OCI-LY3 (cell line): ENCODE results near the gene VMP1.

Experiments
- H2AFZ ChIP-seq: fragments of 200-600, 300-600 bp; shearing (Covaris generic); 2 replicates; pipeline ENCODE4 v1.6.0; 2014; ENCODE audit warnings: antibody characterized with exemption, low read depth, low read length
- H3K27ac ChIP-seq: fragments of 200-600, 300-600 bp; sonication (generic); 2 replicates; pipeline ENCODE4 v1.5.1; 2014; ENCODE audit warnings: mild to moderate bottlenecking, low read length, moderate library complexity, mixed read lengths
- H3K27me3 ChIP-seq: fragments of 200-600, 300-600 bp; sonication (generic); 2 replicates; pipeline ENCODE4 v1.6.1; 2014; ENCODE audit warnings: low read depth, low read length, mixed read lengths
- H3K36me3 ChIP-seq: fragments of 200-600, 300-600 bp; sonication (generic); replicated peaks from 2 replicates; pipeline ENCODE3; 2014; ENCODE audit warnings: low read depth, low read length, mixed read lengths
- H3K4me1 ChIP-seq: fragments of 300-600, 200-600 bp; sonication (generic); 2 replicates; pipeline ENCODE4 v1.6.1; 2014; ENCODE audit warnings: low read length, mixed read lengths
- H3K4me2 ChIP-seq: fragments of 200-600, 300-600 bp; sonication (generic); 2 replicates; pipeline ENCODE4 v1.6.1; 2014; ENCODE audit warnings: low read length, mixed read lengths
- H3K4me3 ChIP-seq: fragments of 300-600, 200-600 bp; sonication (generic); 2 replicates; pipeline ENCODE4 v1.5.1; 2014; ENCODE audit warnings: antibody characterized with exemption, mild to moderate bottlenecking, low read length, moderate library complexity
- H3K79me2 ChIP-seq: fragments of 300-600, 200-600 bp; shearing (Covaris generic); 2 replicates; pipeline ENCODE4 v1.6.1; 2014; ENCODE audit warnings: mild to moderate bottlenecking, low read length, mixed read lengths
- H3K9ac ChIP-seq: fragments of 300-600, 200-600 bp; shearing (Covaris generic); 2 replicates; pipeline ENCODE4 v1.6.0; 2014; ENCODE audit warnings: mild to moderate bottlenecking, low read length, moderate library complexity
- H3K9me3 ChIP-seq: fragments of 200-600, 300-600 bp; shearing (Covaris generic); 2 replicates; pipeline ENCODE4 v1.6.1; 2014; ENCODE audit warnings: low read length, mixed read lengths; ENCODE audit not compliant: insufficient read depth
- H4K20me1 ChIP-seq: fragments of 200-600, 300-600 bp; sonication (generic); 2 replicates; pipeline ENCODE4 v1.6.1; 2016; ENCODE audit warnings: low read length, mixed read lengths; ENCODE audit not compliant: insufficient read depth
- CTCF ChIP-seq: fragments of 200-600, 300-600 bp; sonication (generic); IDR thresholded peaks from 2 replicates; pipeline ENCODE4 v1.5.1; 2014; ENCODE audit warnings: antibody characterized with exemption, low read length, low read depth
- EZH2phosphoT487 ChIP-seq: fragments of 200-600 bp; shearing (Covaris generic); IDR thresholded peaks from 2 replicates; pipeline ENCODE4 v1.6.1; 2018; ENCODE audit warnings: antibody characterized with exemption, mixed run types, low read depth

The VMP1 gene

GRCh38 chr17:59669944-59670343 is 37.5 kb upstream of the VMP1 start:
- no peaks in the 10 kb centered on the region for H3K9me3 ChIP-seq
- H3K27ac ChIP-seq = peak overlapping the region; percentile 15; the same call in 1 of the 2 replicates
- H4K20me1 ChIP-seq = peaks cover 32% of the 10 kb centered on the region
- H3K4me1 ChIP-seq = peaks cover 37% of the 10 kb centered on the region
- H3K79me2 ChIP-seq = peaks cover 4% of the 10 kb centered on the region; the same call in 1 of the 2 replicates
- TF ChIP-seq CTCF (no peak), EZH2phosphoT487 (no peak)
- H3K4me2 ChIP-seq = peak overlapping the region; percentile 34
- H2AFZ ChIP-seq = no peak overlapping the region
- H3K9ac ChIP-seq = no peak overlapping the region
- no peaks in the 10 kb centered on the region for H3K27me3 ChIP-seq
- peaks cover 64% of the 10 kb centered on the region for H3K36me3 ChIP-seq
- no peak overlapping the region for H3K4me3 ChIP-seq

- H3K27ac ChIP-seq = no peak overlapping the region
- no peaks in the 10 kb centered on the region for H3K27me3 ChIP-seq
- peaks cover 70% of the 10 kb centered on the region for H3K36me3 ChIP-seq
- no peaks in the 10 kb centered on the region for H3K9me3 ChIP-seq
- H2AFZ ChIP-seq = no peak overlapping the region
- peaks cover 9% of the 10 kb centered on the region for H3K79me2 ChIP-seq
- peaks cover 41% of the 10 kb centered on the region for H4K20me1 ChIP-seq
- no peak overlapping the region for H3K4me3 ChIP-seq
- peaks cover 44% of the 10 kb centered on the region for H3K4me1 ChIP-seq
- TF ChIP-seq CTCF (no peak), EZH2phosphoT487 (no peak)
- no peak overlapping the region for H3K4me2 ChIP-seq
- no peak overlapping the region for H3K9ac ChIP-seq
Observed at GRCh38 chr17:59671386-59671785, 36.1 kb upstream of the VMP1 start.

- Histone ChIP-seq H3K27me3 (no peaks in the 10 kb centered on the region), H3K4me1 (peaks cover 22% of the 10 kb centered on the region), H3K4me2 (no peak overlapping the region), H3K79me2 (peaks cover 9% of the 10 kb centered on the region; the same call in 1 of the 2 replicates), H3K9ac (no peak overlapping the region), H3K27ac (no peak overlapping the region), H4K20me1 (peaks cover 28% of the 10 kb centered on the region), H3K4me3 (no peak overlapping the region), H3K9me3 (no peaks in the 10 kb centered on the region), H2AFZ (no peak overlapping the region), H3K36me3 (peaks cover 65% of the 10 kb centered on the region)
- TF ChIP-seq CTCF (no peak), EZH2phosphoT487 (no peak)
Observed at GRCh38 chr17:59675231-59675630, 32.2 kb upstream of the VMP1 start.

- no peaks in the 10 kb centered on the region for H3K27me3 ChIP-seq
- no peak overlapping the region for H2AFZ ChIP-seq
- H3K4me1 ChIP-seq = peaks cover 20% of the 10 kb centered on the region
- H4K20me1 ChIP-seq = peaks cover 23% of the 10 kb centered on the region
- no peak overlapping the region for H3K9ac ChIP-seq
- no peak overlapping the region for H3K4me2 ChIP-seq
- no peak overlapping the region for H3K4me3 ChIP-seq
- no peaks in the 10 kb centered on the region for H3K9me3 ChIP-seq
- H3K36me3 ChIP-seq = peaks cover 64% of the 10 kb centered on the region
- H3K79me2 ChIP-seq = peaks cover 6% of the 10 kb centered on the region; the same call in 1 of the 2 replicates
- TF ChIP-seq CTCF (no peak), EZH2phosphoT487 (no peak)
- H3K27ac ChIP-seq = no peak overlapping the region
Observed at GRCh38 chr17:59676716-59677115, 30.7 kb upstream of the VMP1 start.
